Thyroid gland (tissue), 4 donors: ENCODE results near the gene CDK5RAP3.
"Not testable (repeated sequence)": the region's sequence is repeated elsewhere in the genome, so short reads cannot be mapped to it uniquely, and the experiment has no call there.

Experiments used
- POLR2A ChIP-seq, 2 donors: fragments of 450-650 bp; IDR thresholded peaks; one replicate each; pipeline ENCODE4 v1.6.1; 2017; ENCODE audit warnings: antibody characterized with exemption in 2 of 2, mild to moderate bottlenecking in 2 of 2, moderate library complexity in 1 of 2
- TF ChIP-seq, protein P1 (sequence below), 6 experiments: fragments of 200-600 bp in 3 of 6; fragments of 450-650 bp in 3 of 6; sonication (generic) in 3 of 6; IDR thresholded peaks; one replicate each; pipeline ENCODE4 v1.5.1; 2016 to 2019; ENCODE audit warnings: antibody characterized with exemption in 6 of 6, mild to moderate bottlenecking in 2 of 6, inconsistent platforms in 1 of 6, moderate library complexity in 1 of 6

GRCh38 chr17:47935468-47935867, 35.4 kb upstream of the CDK5RAP3 start:
- not testable (repeated sequence) for TF ChIP-seq POLR2A (IDR thresholded peaks at IDR 0.05)
- TF ChIP-seq, protein P1, sequence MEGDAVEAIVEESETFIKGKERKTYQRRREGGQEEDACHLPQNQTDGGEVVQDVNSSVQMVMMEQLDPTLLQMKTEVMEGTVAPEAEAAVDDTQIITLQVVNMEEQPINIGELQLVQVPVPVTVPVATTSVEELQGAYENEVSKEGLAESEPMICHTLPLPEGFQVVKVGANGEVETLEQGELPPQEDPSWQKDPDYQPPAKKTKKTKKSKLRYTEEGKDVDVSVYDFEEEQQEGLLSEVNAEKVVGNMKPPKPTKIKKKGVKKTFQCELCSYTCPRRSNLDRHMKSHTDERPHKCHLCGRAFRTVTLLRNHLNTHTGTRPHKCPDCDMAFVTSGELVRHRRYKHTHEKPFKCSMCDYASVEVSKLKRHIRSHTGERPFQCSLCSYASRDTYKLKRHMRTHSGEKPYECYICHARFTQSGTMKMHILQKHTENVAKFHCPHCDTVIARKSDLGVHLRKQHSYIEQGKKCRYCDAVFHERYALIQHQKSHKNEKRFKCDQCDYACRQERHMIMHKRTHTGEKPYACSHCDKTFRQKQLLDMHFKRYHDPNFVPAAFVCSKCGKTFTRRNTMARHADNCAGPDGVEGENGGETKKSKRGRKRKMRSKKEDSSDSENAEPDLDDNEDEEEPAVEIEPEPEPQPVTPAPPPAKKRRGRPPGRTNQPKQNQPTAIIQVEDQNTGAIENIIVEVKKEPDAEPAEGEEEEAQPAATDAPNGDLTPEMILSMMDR (IDR thresholded peaks at IDR 0.05) = not testable (repeated sequence)
